H1 (cell line): ENCODE results near the gene TBC1D22A. TPM values are rescaled to one million over a fixed set of nuclear protein-coding genes. Genes with fewer than 3 reads are reported as not detected.

Experiments used
- EP300 ChIP-seq, 2 experiments: IDR thresholded peaks; 1 replicate in 1 of 2; 2 replicates in 1 of 2; pipeline ENCODE4 v1.6.1; 2011 to 2012; ENCODE audit warnings: low read depth in 2 of 2, low read length in 2 of 2, mild to moderate bottlenecking in 2 of 2, borderline replicate concordance in 1 of 2, inconsistent platforms in 1 of 2, moderate library complexity in 1 of 2
- GABPA ChIP-seq: IDR thresholded peaks from 2 replicates; pipeline ENCODE4 v1.6.1; 2011; ENCODE audit warnings: mild to moderate bottlenecking, low read length, moderate library complexity, borderline replicate concordance; ENCODE audit not compliant: insufficient read depth
- MAFK ChIP-seq: IDR thresholded peaks from 2 replicates; pipeline ENCODE4 v1.6.1; 2012; ENCODE audit warnings: low read depth, mild to moderate bottlenecking, improper control_type of control experiment, low read length
- SIRT6 ChIP-seq: IDR thresholded peaks from one replicate; pipeline ENCODE4 v1.7.1; 2012; ENCODE audit warnings: low read length, inconsistent platforms
- SIX5 ChIP-seq: IDR thresholded peaks from 2 replicates; pipeline ENCODE4 v1.6.1; 2011; ENCODE audit warnings: mild to moderate bottlenecking, low read depth, low read length
- SP2 ChIP-seq: IDR thresholded peaks from 2 replicates; pipeline ENCODE4 v1.6.1; 2012; ENCODE audit warnings: mild to moderate bottlenecking, low read length, inconsistent platforms
- TEAD4 ChIP-seq: IDR thresholded peaks from 2 replicates; pipeline ENCODE4 v1.6.1; 2012; ENCODE audit warnings: low read depth, low read length, inconsistent platforms, mixed read lengths
- polyA plus RNA-seq, 7 experiments: library from polyadenylated mRNA; depleted of rRNA in 3 of 7; stranded (reverse) in 5 of 7; unstranded in 2 of 7; fragments of >200 nt in 5 of 7; fragments of 200-250 nt in 2 of 7; gene quantifications; 1 replicate in 5 of 7; 2 replicates in 1 of 7; 4 replicates in 1 of 7; pipeline versions ENCODE4 v1.2.1 to v1.2.3, GENCODE V29; 2011 to 2013; ENCODE audit warnings: missing spikeins in 2 of 7, mixed read lengths in 2 of 7
- total RNA-seq: library from RNA; stranded (reverse); fragmentation: NEBNext Ultra II Directional; extraction: Animal tissue kit (Norgen Biotek cat#: 25700); gene quantifications from 2 replicates; pipeline ENCODE4 v1.2.1, GENCODE V29; 2021

The TBC1D22A gene
- total and polyA plus RNA-seq, 2 of the 8 experiments (the other 6 are each of a cell fraction or from before 2014, with no cell fraction given) = 11.9 to 18.4 TPM

DNA sequence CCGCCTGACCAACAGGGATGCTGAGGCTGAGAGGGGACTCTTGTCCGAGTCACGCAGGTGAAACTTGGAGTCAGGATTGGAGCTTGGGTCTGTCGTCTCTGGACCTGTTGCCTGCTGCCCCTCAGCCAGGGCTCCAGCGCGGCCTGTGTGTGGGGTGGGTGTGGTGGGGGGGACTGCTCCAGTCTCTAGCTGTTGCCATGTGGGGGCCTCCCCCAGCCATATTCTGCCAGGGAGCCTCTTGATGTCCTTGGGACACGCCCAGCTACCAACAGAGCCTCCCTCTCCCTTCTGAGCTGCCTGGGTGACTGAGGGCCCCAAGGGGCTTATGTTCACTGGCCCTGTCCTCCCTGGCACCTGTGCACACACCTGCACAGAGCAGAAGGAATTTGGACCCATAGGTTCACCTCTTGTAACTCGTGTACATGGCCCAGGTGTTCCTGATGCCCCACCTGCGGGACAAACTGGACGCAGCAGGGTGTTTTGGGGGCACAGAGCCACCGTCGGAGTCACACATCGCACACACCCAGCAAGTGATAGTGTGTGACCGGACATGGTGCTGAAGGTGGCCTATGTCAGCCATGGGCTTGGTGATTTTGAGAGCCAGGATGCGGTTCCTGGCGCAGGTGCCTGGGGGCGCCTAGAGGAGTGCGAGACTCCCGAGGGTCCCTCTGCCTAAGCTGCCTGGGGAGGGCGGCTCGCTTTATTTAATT is 252.3 kb downstream of the TBC1D22A start (continued):
- no peak for TF ChIP-seq GABPA
- no peak for TF ChIP-seq EP300 (IDR thresholded peaks at IDR 0.05; ENCODE audit: borderline replicate concordance in 1 of 2, low read depth in 2 of 2, low read length in 2 of 2)
- no peak for TF ChIP-seq MAFK
- no peak for TF ChIP-seq SP2
- TF ChIP-seq SIRT6 = no peak
- TF ChIP-seq TEAD4 = no peak
- no peak for TF ChIP-seq SIX5
